ENCODE measurements around the gene KLHL40.

DNA sequence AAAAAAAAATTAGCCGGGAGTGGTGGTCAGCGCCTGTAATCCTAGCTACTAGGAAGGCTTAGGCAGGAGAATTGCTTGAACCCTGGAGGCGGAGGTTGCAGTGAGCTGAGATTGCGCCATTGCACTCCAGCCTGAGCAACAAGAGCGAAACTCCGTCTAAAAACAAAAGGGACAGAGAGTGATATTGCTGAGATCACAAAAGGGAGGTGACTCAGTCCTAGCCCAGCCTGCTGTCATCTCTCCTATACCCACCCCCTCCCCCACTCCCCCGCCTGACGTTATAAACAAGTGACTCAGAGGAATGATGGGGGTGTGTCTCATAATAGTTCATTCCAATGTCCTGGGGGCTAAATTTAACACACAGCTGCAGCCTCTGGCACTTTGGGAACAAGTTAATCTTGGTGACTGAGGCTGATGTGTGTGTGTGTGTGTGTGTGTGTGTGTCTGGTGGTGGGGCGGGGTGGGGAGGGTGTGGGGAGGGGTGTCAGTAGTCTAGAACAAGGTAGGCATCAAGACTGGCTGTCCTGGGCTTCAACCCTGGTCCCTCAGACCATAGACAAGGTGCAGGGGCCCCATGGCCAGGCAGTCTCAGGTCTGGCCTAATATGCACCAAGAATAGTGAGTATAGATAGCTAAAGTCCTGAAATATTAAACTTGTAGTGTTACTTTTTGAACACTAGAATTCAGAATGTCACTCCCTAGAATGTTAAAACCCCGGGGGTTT, 1.3 kb upstream of the KLHL40 start:
- TF ChIP-seq, protein P1, sequence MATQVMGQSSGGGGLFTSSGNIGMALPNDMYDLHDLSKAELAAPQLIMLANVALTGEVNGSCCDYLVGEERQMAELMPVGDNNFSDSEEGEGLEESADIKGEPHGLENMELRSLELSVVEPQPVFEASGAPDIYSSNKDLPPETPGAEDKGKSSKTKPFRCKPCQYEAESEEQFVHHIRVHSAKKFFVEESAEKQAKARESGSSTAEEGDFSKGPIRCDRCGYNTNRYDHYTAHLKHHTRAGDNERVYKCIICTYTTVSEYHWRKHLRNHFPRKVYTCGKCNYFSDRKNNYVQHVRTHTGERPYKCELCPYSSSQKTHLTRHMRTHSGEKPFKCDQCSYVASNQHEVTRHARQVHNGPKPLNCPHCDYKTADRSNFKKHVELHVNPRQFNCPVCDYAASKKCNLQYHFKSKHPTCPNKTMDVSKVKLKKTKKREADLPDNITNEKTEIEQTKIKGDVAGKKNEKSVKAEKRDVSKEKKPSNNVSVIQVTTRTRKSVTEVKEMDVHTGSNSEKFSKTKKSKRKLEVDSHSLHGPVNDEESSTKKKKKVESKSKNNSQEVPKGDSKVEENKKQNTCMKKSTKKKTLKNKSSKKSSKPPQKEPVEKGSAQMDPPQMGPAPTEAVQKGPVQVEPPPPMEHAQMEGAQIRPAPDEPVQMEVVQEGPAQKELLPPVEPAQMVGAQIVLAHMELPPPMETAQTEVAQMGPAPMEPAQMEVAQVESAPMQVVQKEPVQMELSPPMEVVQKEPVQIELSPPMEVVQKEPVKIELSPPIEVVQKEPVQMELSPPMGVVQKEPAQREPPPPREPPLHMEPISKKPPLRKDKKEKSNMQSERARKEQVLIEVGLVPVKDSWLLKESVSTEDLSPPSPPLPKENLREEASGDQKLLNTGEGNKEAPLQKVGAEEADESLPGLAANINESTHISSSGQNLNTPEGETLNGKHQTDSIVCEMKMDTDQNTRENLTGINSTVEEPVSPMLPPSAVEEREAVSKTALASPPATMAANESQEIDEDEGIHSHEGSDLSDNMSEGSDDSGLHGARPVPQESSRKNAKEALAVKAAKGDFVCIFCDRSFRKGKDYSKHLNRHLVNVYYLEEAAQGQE (IDR thresholded peaks at IDR 0.05; ENCODE audit: borderline replicate concordance) = no peak
- TF ChIP-seq CTCF (IDR thresholded peaks at IDR 0.05; ENCODE audit: poor library complexity, severe bottlenecking) (no peak), EZH2 (IDR thresholded peaks at IDR 0.05; ENCODE audit: borderline replicate concordance, insufficient read depth, low read length, poor library complexity, severe bottlenecking) (no peak), POLR2AphosphoS5 (IDR thresholded peaks at IDR 0.05) (no peak)
